Ascending aorta (tissue), 2 donors: ENCODE results near the gene TBX15. TPM values are rescaled to one million over a fixed set of nuclear protein-coding genes. Genes with fewer than 3 reads are reported as not detected.

ENCODE experiments used
- DNase-seq, 2 donors: peaks; one replicate each; pipeline ENCODE4 v3.0.0-alpha.2; 2019; ENCODE audit warnings: low spot score in 2 of 2
- H3K27ac ChIP-seq, 2 donors: fragments of 200-600 bp; sonication (generic); one replicate each; pipeline ENCODE4 v1.5.1; 2016 to 2017; ENCODE audit warnings: mild to moderate bottlenecking in 1 of 2
- H3K27me3 ChIP-seq: fragments of 200-600 bp; sonication (generic); one replicate; pipeline ENCODE4 v1.5.1; 2017
- H3K36me3 ChIP-seq, 2 donors: fragments of 200-600 bp; sonication (generic); one replicate each; pipeline ENCODE4 v1.5.1; 2016
- H3K4me1 ChIP-seq, 2 donors: fragments of 200-600 bp; sonication (generic); one replicate each; pipeline ENCODE4 v1.5.1; 2016 to 2017; ENCODE audit warnings: mild to moderate bottlenecking in 1 of 2
- H3K4me3 ChIP-seq, 2 donors: fragments of 200-600 bp; sonication (generic); one replicate each; pipeline ENCODE4 v1.5.1; 2016 to 2017; ENCODE audit warnings: mild to moderate bottlenecking in 1 of 2
- H3K9me3 ChIP-seq, 2 donors: fragments of 200-600 bp; sonication (generic); one replicate each; pipeline ENCODE4 v1.5.1; 2016
- CTCF ChIP-seq, 3 experiments: fragments of 200-600 bp in 2 of 3; fragments of 450-650 bp in 1 of 3; sonication (generic) in 2 of 3; IDR thresholded peaks; one replicate each; pipeline ENCODE4 v1.5.1; 2016 to 2019; ENCODE audit warnings: antibody characterized with exemption in 3 of 3, mild to moderate bottlenecking in 1 of 3, moderate library complexity in 1 of 3
- intact Hi-C: fragments of 100-400 bp; cut with DNase I; formaldehyde crosslinking; loops from one replicate; pipeline ENCODE4 v1.15.1; 2023
- total RNA-seq: library from RNA; depleted of rRNA; stranded (reverse); fragments of >200 nt; gene quantifications from one replicate; pipeline ENCODE4 v1.1.0, GENCODE V29; 2016

The TBX15 gene
- total RNA-seq, 1 donor from 2014 or later = 1.8 TPM

GRCh38 chr1:119015547-119015946 is 27.4 kb upstream of the TBX15 start:
- Histone ChIP-seq H3K27me3 (no peaks in the 10 kb centered on the region), H3K36me3 (no peaks in the 10 kb centered on the region), H3K4me1 (no peaks in the 10 kb centered on the region), H3K27ac (no peak overlapping the region), H3K9me3 (no peaks in the 10 kb centered on the region), H3K4me3 (no peak overlapping the region)
- no peak for TF ChIP-seq CTCF (IDR thresholded peaks at IDR 0.05)
- no peak for DNase-seq
- intact Hi-C loops = no loop called here

DNA sequence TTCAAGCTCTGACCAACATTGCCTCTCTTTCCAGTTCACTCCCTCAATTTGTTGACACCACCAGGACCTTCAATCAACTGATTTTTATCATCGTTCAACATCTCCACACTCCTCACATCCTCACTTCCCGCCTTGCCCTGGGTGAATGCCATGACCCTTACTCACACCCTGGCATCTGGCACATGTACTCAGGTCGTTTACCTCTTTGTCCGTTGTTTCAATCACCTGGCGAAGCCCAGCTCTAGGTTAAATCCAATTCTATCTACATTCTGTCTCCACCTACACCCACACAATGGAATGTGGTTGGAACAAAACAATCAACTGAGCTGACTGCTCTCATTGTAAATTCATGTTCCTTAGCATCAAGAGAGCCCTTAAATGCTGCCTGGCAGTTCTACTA is 24.2 kb upstream of the TBX15 start:
- peaks cover 9% of the 10 kb centered on the region for H3K27me3 ChIP-seq
- no peak overlapping the region for H3K4me3 ChIP-seq
- H3K27ac ChIP-seq = no peak overlapping the region
- H3K9me3 ChIP-seq = no peaks in the 10 kb centered on the region
- H3K36me3 ChIP-seq = no peaks in the 10 kb centered on the region
- intact Hi-C loops = no loop called here
- TF ChIP-seq CTCF (IDR thresholded peaks at IDR 0.05) = no peak
- H3K4me1 ChIP-seq = peaks cover 6 to 8% of the 10 kb centered on the region in 2 donors
- DNase-seq = no peak

DNA sequence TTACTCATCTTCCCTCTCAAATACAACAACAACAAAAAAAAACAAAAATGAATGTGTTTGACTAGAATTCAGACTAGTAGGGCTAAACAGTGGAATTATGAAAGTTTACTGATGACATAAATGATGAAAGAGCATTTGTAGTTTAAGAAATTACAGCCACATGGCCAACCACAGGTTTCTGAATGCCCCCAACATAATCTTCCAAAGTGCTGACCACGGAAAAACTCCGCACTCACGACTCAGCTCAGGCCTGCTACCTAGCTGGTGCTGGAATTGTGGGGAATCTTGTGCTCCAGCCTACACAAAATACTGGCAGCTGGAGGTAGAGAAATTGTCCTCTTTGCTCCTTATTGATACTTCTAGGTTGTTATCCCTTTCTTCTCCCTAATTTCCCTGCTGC is 23.6 kb upstream of the TBX15 start:
- Histone ChIP-seq H3K36me3 (no peaks in the 10 kb centered on the region), H3K4me1 (peaks cover 6 to 8% of the 10 kb centered on the region in 2 donors), H3K4me3 (no peak overlapping the region), H3K27me3 (peaks cover 14% of the 10 kb centered on the region), H3K27ac (no peak overlapping the region), H3K9me3 (no peaks in the 10 kb centered on the region)
- DNase-seq = no peak
- no peak for TF ChIP-seq CTCF (IDR thresholded peaks at IDR 0.05)
- intact Hi-C loops = no loop called here

DNA sequence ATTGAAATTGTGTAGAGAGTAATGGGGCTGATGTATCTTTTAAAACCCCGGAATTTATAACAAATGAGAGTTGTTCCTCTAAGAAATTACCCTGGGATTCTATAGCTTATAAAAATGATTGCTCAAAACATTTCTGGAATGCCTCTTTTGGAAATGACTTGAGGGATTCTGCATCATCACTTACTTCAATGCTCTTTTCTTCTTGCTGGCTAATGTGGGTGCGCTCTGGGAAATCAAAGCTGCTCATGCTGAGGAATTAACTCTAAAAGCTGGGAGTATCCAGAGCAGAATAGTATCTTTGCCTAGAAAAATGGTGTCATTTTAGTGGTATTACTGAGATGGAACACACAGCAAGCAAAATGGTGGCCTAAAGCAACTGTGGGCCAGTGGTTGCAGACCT is 23.0 kb upstream of the TBX15 start:
- Histone ChIP-seq H3K9me3 (no peaks in the 10 kb centered on the region), H3K27ac (no peak overlapping the region), H3K4me1 (peaks cover 6 to 8% of the 10 kb centered on the region in 2 donors), H3K27me3 (peaks cover 17% of the 10 kb centered on the region), H3K4me3 (no peak overlapping the region), H3K36me3 (no peaks in the 10 kb centered on the region)
- intact Hi-C loops = no loop called here
- TF ChIP-seq CTCF (IDR thresholded peaks at IDR 0.05) = no peak
- no peak for DNase-seq

DNA sequence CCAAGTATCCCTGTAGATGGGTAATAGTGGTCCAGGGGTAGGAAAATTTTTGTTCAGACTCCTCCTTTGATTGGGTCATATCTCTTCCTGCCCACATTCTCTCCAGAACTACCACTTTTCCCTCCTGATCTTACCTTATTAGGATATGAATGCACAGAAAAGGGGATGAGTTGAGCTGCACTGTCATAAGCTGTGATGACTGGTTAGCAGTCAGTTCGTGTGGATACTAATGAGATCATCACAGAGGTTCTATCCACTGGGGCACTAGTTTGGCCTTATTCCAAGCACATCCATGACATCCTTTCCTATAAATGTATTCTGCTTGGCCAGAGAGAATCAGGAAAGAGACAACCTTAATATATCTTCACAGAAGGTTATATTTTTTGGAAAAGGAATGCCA is 22.1 kb upstream of the TBX15 start:
- peaks cover 17% of the 10 kb centered on the region for H3K27me3 ChIP-seq
- no peak for TF ChIP-seq CTCF (IDR thresholded peaks at IDR 0.05)
- H3K4me1 ChIP-seq = peaks cover 6 to 8% of the 10 kb centered on the region in 2 donors
- H3K27ac ChIP-seq = no peak overlapping the region
- no peak for DNase-seq
- intact Hi-C loops = no loop called here
- no peak overlapping the region for H3K4me3 ChIP-seq
- no peaks in the 10 kb centered on the region for H3K9me3 ChIP-seq
- no peaks in the 10 kb centered on the region for H3K36me3 ChIP-seq

DNA sequence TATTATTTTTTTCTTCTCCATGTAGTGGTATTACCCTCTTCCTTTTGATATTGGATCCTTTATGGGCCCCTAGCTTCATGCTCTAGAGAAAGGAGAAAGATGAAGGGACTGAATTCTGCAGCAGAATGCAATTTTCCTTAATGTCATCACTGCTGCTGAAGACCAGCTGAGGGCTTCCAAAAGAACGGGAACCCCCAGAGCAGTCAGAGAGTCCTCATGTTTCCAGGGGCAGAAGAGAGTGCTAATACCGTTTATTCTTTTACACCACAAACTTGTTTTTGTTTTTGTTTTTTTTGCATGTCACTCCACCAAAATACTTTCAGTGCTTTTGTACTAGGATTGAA is 21.1 kb upstream of the TBX15 start:
- Histone ChIP-seq H3K27me3 (peaks cover 17% of the 10 kb centered on the region), H3K9me3 (no peaks in the 10 kb centered on the region), H3K4me3 (no peak overlapping the region), H3K27ac (no peak overlapping the region), H3K36me3 (no peaks in the 10 kb centered on the region), H3K4me1 (peaks cover 6 to 8% of the 10 kb centered on the region in 2 donors)
- TF ChIP-seq CTCF (IDR thresholded peaks at IDR 0.05) = no peak
- DNase-seq = no peak
- intact Hi-C loops = loop anchor here (5.0 kb wide), 1 partner anchor 857 kb away; no protein-coding TSS in a partner anchor
